GM21786 (cell line): ENCODE measurements around the gene STK10.

ENCODE experiments used
- ATAC-seq: cut with Tn5 transposase; IDR thresholded peaks from one replicate; pipeline ENCODE4 v1.9.1; 2021; ENCODE audit not compliant: unreplicated experiment

The STK10 gene

DNA sequence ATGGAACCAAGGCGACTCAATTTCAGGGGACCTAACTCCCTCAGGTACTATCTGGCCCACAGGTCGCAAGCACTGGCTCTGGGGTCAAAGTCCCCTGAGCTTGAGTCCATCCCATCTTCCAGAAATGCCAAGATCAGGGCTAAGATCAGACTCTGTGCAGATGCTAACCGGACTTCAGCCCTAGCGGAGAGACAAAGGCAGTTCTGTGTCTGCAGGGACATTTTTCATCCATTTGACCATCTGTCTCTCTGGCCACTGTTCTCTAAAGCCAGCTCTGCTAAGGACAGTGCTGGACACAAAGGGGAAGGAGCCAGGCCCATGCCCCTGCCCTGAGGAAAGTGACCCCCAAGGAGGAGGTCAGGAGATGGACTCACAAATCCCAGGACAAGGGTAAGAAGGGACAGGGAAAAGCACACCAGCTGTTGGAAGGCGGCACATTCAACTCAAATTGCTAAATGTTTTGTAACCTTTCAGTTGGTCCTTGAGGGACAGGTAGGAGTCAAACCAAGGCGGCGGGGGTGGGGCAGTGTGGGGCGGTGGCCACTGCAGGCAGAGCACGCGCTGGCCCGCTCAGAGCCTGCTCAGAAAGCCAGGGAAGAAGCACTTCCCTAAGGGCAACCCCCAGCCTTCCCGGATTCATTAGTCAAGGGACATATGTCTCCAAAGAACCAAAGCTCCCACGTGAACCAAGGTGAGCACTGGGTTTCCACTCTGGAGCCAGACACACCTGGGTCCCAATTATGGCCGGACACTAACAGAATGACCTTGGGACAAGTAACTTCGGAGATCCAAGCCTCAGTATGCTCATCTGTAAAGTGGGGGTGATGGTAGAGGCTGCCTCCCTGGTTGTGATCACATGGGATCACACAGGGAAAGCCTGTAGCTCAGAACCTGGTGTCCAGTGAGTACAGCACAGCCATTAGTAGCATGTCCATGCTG is 42.8 kb downstream of the STK10 start:
- no peak for ATAC-seq

DNA sequence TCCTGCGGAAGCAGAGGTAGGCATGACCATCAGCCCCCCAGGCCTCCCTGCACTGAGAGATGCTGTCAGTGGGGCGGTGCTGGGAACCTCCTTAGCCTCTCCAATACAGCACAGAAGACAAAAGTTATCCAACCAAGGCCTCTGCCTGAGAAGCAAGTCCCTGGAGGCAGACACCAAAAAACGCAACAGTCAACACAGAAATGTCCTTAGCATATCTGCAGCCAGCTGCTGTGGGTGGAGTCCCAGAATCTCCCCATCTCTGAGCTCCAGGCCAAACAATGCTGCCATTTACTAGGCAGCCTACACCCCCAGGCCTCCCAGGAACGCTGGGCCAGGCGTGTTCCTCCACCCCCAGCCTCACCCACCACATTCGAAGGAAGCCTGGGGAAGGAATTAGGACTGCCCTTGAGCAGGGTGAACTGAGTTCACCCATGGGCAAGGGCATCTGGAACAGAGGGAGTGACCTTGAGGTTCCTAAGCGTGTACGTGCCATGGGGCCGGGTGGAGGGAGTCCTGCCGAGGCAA is 43.7 kb downstream of the STK10 start:
- peak; percentile 75 for ATAC-seq

DNA sequence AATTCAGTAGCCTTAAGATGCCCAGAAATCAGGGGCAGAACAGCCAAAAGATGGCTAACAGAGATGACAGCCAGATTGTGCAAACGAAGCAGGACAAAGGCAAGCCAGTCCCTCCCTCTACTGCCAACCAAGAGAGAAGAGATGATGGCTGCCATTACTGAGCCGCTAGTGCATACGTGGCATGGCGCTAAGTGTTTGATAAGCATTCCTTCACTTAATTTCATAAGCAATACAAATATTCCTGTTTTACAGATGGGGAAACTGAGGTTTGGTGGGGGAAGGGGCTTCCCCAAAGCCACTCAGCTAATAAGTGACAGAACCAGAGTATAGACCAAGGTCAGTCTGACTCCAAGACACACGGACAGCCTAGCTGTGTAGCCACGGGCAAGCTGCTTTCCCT is 44.1 kb downstream of the STK10 start:
- ATAC-seq, result no peak

- no peak for ATAC-seq
These were observed 45.3 kb downstream of the STK10 start for GRCh38 chr5:172142709-172143215.

GRCh38 chr5:172141949-172142319 is 46.1 kb downstream of the STK10 start:
- no peak for ATAC-seq

GRCh38 chr5:172140866-172141265 is 47.2 kb downstream of the STK10 start:
- no peak for ATAC-seq

DNA sequence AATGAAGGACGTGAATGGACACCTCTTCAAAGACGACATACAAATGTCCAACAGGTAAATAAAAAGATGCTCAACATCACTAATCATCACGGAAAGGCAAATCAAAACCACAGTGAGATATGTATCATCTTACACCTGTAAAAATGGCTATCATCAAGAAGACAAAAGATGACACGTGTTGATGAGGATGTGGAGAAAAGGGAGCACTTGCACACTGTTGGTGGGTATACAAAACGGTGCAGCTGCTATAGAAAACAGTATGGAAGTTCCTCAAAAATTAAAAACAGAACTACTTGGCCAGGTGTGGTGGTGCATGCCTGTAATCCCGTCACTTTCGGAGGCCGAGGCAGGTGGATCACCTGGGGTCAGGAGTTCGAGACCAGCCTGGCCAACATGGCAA is 47.9 kb downstream of the STK10 start:
- no peak for ATAC-seq

DNA sequence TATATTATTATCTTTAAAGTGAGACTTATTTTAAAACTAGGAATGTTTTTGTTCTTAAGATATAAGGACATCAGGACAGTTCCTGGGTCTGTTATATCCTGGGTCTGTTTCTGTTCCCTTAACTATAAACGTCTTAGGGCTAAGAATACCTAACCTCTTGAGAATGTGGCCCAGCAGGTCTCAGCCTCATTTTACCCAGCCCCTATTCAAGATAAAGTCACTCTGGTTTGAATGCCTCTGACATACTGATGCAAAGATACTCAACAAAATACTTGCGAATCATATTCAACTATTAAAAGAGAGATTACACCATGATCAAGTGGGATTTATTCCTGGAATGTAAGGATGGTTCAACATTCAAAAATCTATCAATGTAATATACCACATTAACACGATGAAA is 51.0 kb downstream of the STK10 start:
- no peak for ATAC-seq

GRCh38 chr5:172133359-172134029 is 54.5 kb downstream of the STK10 start:
- no peak for ATAC-seq

DNA sequence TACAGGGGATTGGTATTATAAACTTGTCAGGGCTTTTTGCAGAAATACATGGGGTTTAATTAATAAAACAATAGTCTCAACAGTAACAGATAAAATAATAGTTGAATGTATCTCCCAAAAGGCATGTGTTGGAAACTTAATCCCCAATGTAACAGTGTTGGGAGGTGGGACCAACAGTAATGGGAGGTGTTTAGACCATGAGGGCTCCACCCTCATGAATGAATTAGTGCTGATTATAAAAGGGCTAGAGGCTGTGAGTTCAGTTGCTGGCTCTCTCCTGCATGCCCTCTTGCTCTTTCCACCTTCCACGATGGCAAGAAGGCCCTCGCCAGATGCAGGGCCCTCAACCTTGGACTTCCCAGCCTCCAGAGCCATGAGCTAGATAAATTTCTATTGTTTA is 56.3 kb downstream of the STK10 start:
- ATAC-seq, result no peak

DNA sequence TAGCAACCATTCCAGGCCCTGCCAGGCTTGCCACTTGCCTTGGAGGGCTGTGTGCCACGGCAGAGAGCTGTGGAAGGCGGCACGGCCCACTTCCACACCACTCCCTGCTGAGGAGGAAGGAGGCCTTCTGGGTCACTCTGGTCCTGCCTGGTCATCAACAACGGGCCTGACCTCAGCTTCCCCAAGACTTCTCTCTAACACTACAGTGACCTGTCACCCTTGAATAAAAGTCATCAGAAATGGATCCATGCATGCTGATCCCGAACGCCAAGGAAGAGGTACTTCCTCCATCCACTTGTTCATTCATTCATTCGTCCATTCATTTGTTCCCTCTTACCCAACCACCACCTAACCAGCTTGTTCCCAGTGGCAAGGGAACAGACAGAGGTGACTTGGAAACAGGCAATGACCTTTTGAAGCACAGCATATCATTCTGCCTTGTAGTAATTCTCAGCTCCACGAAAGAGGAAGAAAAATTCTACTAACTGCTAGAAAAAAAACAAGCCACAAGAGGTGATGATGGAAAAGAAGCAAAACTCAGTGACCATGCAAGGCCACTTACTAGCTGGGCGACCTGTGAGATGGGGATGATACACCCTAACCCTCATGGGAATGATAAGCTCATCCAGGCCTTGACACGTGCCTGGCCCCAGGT is 58.6 kb downstream of the STK10 start:
- ATAC-seq, result no peak

DNA sequence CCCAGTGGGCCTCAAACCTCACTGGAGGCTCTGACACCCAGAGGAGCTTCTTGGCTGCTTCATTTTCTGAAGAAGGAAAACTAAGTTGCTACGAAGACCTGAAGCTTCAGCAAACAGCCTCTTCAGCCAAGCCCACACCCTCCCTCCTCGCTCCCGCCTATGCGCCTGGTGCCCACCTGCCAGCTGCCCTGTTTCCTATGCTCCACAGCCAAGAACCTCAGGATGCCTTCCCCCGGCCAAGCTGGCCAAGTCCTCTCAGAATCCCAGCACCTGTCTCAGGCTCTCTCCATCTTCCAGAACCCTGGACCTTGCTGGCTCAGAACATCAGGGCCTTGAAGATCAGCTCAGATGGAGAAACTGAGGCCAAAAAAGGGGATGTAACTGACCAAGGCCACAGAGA is 60.4 kb downstream of the STK10 start:
- ATAC-seq, result no peak

DNA sequence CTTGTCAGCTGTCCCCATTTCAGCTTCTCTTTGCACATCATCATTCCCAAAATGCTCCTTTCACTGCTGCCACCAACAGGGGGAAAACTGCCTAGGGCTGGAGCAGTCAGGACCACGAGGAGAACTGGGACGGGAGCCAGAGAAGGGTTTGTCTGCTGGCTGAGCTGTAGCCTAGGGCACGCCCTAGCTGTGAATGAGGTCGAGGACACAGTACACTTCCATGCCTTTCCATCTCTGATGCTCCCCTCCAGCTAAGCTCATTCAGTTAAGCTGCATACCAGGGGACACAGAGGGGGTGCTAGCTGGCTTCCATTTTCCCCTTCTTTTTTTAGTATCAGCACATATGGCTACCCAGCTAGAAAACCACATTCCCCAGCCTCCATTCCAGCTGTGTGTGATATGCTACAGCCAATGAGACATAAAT is 64.7 kb downstream of the STK10 start:
- no peak for ATAC-seq

DNA sequence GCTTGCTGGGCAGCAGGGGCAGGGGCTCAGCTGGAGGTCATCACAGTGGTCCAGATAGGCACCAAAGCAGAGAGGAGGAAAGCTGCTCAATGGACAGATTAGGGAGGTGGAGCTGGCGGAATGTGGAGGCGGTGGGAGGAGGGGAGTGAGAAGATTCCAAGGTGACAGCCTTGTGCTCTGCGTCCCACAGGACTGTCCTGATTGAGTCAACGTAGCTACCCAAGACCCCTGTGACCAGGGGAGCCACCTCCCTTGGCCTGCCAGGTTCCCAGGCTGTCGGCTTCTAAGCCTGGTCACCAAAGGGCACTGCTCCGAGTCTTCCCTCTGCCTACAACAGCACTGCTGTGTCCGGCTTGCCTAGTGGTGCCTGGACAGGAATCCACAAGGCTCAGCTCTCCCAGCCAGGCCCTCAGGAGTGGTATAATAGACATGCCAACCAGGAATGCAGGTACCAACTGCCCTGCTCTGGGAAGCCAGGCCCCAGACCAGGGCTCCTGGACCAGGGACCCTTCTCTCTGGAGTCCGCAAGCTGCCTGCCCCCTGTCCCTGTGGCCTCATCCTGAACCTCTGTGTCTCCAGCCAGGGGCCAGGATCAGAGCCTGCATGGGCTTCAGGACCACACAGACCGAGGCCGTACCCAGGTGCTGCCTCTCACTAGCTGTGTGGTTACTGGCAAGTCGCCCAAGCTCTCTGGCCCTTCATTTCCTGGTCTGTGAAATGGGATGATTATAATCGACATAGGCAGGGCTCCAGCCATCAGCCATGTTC is 67.9 kb downstream of the STK10 start:
- ATAC-seq, result no peak

DNA sequence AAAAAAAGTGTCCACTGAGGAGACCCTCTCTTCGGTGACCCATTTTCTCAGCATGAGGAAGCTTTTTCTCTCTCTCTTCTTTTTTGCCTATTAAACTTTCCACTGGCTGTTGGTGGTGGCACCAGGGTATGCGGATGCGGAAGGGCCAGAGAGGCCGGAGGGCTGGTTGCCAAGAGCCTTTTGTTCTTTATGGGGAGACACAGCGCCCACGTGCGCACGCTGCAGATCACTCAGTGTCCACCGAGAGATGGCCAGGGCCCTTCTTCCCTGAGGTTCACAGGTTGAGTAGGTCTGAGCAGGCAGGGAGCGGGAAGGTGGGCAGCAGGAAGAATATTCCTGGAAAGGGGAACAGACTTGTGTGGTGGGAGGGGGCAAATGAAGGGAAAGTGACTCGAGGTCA is 69.1 kb downstream of the STK10 start:
- ATAC-seq, result no peak

DNA sequence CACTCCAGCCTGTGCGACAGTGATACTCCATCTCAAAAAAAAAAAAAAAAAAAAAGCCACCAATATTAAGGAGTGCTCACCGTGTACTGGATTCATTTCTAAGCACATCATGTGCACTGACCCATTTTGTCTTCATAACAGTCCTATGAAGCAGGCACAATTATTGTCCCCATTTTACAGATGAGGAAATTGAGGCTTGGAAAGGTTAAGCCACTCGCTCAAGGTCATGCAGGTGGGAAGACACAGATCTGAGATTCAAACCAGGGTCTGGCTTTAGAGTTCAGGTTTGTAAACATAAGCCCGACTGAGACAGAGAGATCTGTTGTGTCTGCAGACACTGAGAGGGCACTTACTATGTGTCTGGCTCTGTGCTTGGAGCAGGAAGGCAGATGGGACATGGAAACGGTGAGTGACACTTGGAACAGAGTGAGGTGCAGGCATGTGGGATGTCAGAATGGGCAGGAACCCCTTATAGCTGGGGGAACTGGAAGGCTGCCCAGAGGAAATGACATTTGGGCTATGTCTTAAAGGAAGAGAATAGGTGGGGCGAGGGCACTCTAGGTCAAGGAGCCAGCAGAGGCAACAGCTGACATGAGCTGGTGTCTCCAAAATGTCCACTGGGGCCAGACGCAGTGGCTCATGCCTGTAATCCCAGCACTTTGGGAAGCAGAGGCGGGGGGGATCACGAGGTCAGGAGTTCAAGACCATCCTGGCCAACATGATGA is 69.9 kb downstream of the STK10 start:
- ATAC-seq, result no peak

- no peak for ATAC-seq
These were observed 72.5 kb downstream of the STK10 start for GRCh38 chr5:172115541-172115982.

- peak; percentile 47 for ATAC-seq
These were observed 73.1 kb downstream of the STK10 start for GRCh38 chr5:172114875-172115422.

DNA sequence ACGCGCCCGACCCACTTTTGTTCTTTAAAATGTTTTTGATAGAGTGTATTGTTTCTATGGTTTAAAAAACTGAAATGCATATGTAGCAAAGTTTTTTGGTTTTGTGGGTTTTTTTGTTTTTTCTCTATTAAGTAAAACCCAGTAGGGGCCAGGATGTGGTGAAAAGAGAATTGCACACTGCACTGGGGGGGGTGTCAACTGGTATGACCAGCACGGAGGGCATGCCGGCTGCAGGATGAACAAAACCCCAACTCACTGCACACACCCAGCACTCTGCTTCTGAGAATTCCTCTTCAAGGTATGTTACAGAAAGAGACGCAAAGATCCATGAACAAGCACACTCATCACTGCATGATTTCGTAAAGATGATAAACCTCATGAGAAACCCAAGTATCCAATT is 75.0 kb downstream of the STK10 start:
- ATAC-seq, result peak; percentile 11

GRCh38 chr5:172111852-172112225 is 76.2 kb downstream of the STK10 start:
- no peak for ATAC-seq
